CD14-positive monocyte (primary cell): ENCODE data around the gene TRIM60. TPM values are rescaled to one million over a fixed set of nuclear protein-coding genes. Genes with fewer than 3 reads are reported as not detected.

Experiments used
- DNase-seq, 3 donors: peaks; one replicate each; pipeline ENCODE4 v3.0.0-alpha.2; 2011 to 2022
- H2AFZ ChIP-seq: 2 replicates; pipeline ENCODE4 v1.6.0; 2012; ENCODE audit warnings: mild to moderate bottlenecking, low read depth, low read length, inconsistent platforms; ENCODE audit not compliant: insufficient read depth, poor library complexity, severe bottlenecking
- H3K27ac ChIP-seq, 2 donors: 1 replicate in 1 of 2; 2 replicates in 1 of 2; pipeline ENCODE4 v1.5.1; 2012 to 2013; ENCODE audit warnings: low read length in 2 of 2, control low read depth in 1 of 2, inconsistent platforms in 1 of 2, low read depth in 1 of 2, mild to moderate bottlenecking in 1 of 2
- H3K27me3 ChIP-seq, 2 donors: one replicate each; pipeline versions ENCODE4 v1.6.0 to v1.6.1; 2011 to 2013; ENCODE audit warnings: low read length in 2 of 2; ENCODE audit not compliant: control insufficient read depth in 2 of 2, insufficient read depth in 2 of 2
- H3K36me3 ChIP-seq, 2 donors: replicated peaks in 1 of 2; 1 replicate in 1 of 2; 2 replicates in 1 of 2; pipeline versions ENCODE4 v1.5.1 to v1.6.1; 2012 to 2013; ENCODE audit warnings: low read length in 2 of 2, control low read depth in 1 of 2, inconsistent platforms in 1 of 2, mild to moderate bottlenecking in 1 of 2; ENCODE audit not compliant: insufficient read depth in 2 of 2, control insufficient read depth in 1 of 2
- H3K4me1 ChIP-seq, 2 donors: 1 replicate in 1 of 2; 2 replicates in 1 of 2; pipeline versions ENCODE4 v1.5.1 to v1.6.1; 2012 to 2013; ENCODE audit warnings: low read length in 2 of 2, control low read depth in 1 of 2, inconsistent platforms in 1 of 2, mild to moderate bottlenecking in 1 of 2, moderate library complexity in 1 of 2; ENCODE audit not compliant: insufficient read depth in 2 of 2, control insufficient read depth in 1 of 2
- H3K4me2 ChIP-seq: replicated peaks from 2 replicates; pipeline ENCODE3; 2012; ENCODE audit warnings: low read length, moderate library complexity, mild to moderate bottlenecking; ENCODE audit not compliant: poor library complexity, severe bottlenecking; ENCODE audit errors: extremely low read depth
- H3K4me3 ChIP-seq, 3 experiments: fragments of 200-600 bp in 1 of 3; sonication (generic) in 1 of 3; replicated peaks in 1 of 3; 1 replicate in 2 of 3; 2 replicates in 1 of 3; pipeline ENCODE4 v1.5.1; 2011 to 2013; ENCODE audit warnings: low read length in 3 of 3, mild to moderate bottlenecking in 3 of 3, control low read depth in 2 of 3, low read depth in 2 of 3, inconsistent platforms in 1 of 3, moderate library complexity in 1 of 3
- H3K79me2 ChIP-seq: 2 replicates; pipeline ENCODE4 v1.6.0; 2012; ENCODE audit warnings: mild to moderate bottlenecking, control low read depth, inconsistent platforms, low read length, moderate library complexity; ENCODE audit not compliant: insufficient read depth
- H3K9ac ChIP-seq: 2 replicates; pipeline ENCODE4 v1.6.0; 2017; ENCODE audit warnings: low read length, mild to moderate bottlenecking; ENCODE audit not compliant: insufficient read depth, poor library complexity, severe bottlenecking
- H3K9me3 ChIP-seq, 2 donors: replicated peaks in 1 of 2; 1 replicate in 1 of 2; 2 replicates in 1 of 2; pipeline versions ENCODE4 v1.5.1 to v1.6.1; 2012 to 2013; ENCODE audit warnings: low read length in 2 of 2, control low read depth in 1 of 2; ENCODE audit not compliant: control insufficient read depth in 1 of 2, insufficient read depth in 1 of 2
- H4K20me1 ChIP-seq: 2 replicates; pipeline ENCODE4 v1.6.0; 2012; ENCODE audit warnings: mild to moderate bottlenecking, low read length, control low read depth, moderate library complexity; ENCODE audit not compliant: insufficient read depth
- H3K27ac Mint-ChIP-seq, 7 donors: one replicate each; pipeline ENCODE4 v1.8.0; 2020; ENCODE audit warnings: mild to moderate bottlenecking in 7 of 7, mixed read lengths in 7 of 7, moderate library complexity in 6 of 7, inconsistent platforms in 2 of 7
- H3K27me3 Mint-ChIP-seq, 3 donors: one replicate each; pipeline ENCODE4 v1.8.0; 2021 to 2022; ENCODE audit warnings: low read depth in 3 of 3, mild to moderate bottlenecking in 3 of 3, mixed read lengths in 3 of 3, moderate library complexity in 3 of 3, inconsistent platforms in 1 of 3
- H3K36me3 Mint-ChIP-seq, 2 donors: one replicate each; pipeline ENCODE4 v1.8.0; 2020; ENCODE audit warnings: mixed read lengths in 2 of 2, inconsistent platforms in 1 of 2, mild to moderate bottlenecking in 1 of 2
- H3K4me1 Mint-ChIP-seq: one replicate; pipeline ENCODE4 v1.8.0; 2020; ENCODE audit warnings: mild to moderate bottlenecking, mixed read lengths
- H3K4me3 Mint-ChIP-seq, 2 donors: one replicate each; pipeline ENCODE4 v1.8.0; 2020; ENCODE audit warnings: mild to moderate bottlenecking in 2 of 2, mixed read lengths in 2 of 2, moderate library complexity in 1 of 2
- H3K9me3 Mint-ChIP-seq, 7 donors: one replicate each; pipeline ENCODE4 v1.8.0; 2020 to 2022; ENCODE audit warnings: mixed read lengths in 7 of 7, mild to moderate bottlenecking in 6 of 7, moderate library complexity in 6 of 7, inconsistent platforms in 2 of 7
- CTCF ChIP-seq: fragments of 200-600 bp; IDR thresholded peaks from one replicate; pipeline ENCODE4 v1.8.0; 2022; ENCODE audit warnings: antibody characterized with exemption, mild to moderate bottlenecking
- WGBS: methylation state at CpG from one replicate; pipeline ENCODE4 v1.1.5; 2013; ENCODE audit warnings: missing lambda C conversion rate; ENCODE audit not compliant: insufficient coverage; 5-methylcytosine and 5-hydroxymethylcytosine counted together
- intact Hi-C, 2 donors: fragments of 100-400 bp; cut with micrococcal nuclease; formaldehyde crosslinking; loops; one replicate each; pipeline versions ENCODE4 v1.15.0 to v1.15.1; 2023
- polyA plus RNA-seq, 3 donors: library from polyadenylated mRNA; depleted of rRNA in 1 of 3; unstranded in 2 of 3; stranded (reverse) in 1 of 3; fragments of 300-500 nt in 2 of 3; fragments of >200 nt in 1 of 3; fragmentation: Illumina TruSeq in 2 of 3; gene quantifications; 1 replicate in 2 of 3; 2 replicates in 1 of 3; pipeline ENCODE4 v1.2.3, GENCODE V29; 2012 to 2021

TRIM60 gene
- polyA plus RNA-seq, 3 donors, result not detected

GRCh38 chr4:165010487-165010886, 21.3 kb upstream of the TRIM60 start:
- no peak overlapping the region for H2AFZ ChIP-seq
- no peak overlapping the region for H3K4me3 ChIP-seq
- DNase-seq, result no peak
- 75% methylated on average over 2 of the region's 2 CpGs for WGBS
- peaks cover 0 to 5% (median 4%) of the 10 kb centered on the region in 3 donors for H3K27me3 Mint-ChIP-seq
- H3K36me3 ChIP-seq, result no peaks in the 10 kb centered on the region
- no peak overlapping the region for H3K9ac ChIP-seq
- H3K4me3 Mint-ChIP-seq, result no peak overlapping the region
- H3K4me1 ChIP-seq, result no peaks in the 10 kb centered on the region
- TF ChIP-seq CTCF, result no peak
- peaks cover 0 to 3% (median 0%) of the 10 kb centered on the region in 7 donors for H3K9me3 Mint-ChIP-seq
- intact Hi-C loops, result no loop called here
- H3K27me3 ChIP-seq, result no peaks in the 10 kb centered on the region
- no peaks in the 10 kb centered on the region for H4K20me1 ChIP-seq
- H3K9me3 ChIP-seq, result no peaks in the 10 kb centered on the region
- no peak overlapping the region for H3K27ac ChIP-seq
- H3K79me2 ChIP-seq, result no peaks in the 10 kb centered on the region
- H3K36me3 Mint-ChIP-seq, result no peaks in the 10 kb centered on the region
- H3K4me2 ChIP-seq, result no peak overlapping the region
- H3K4me1 Mint-ChIP-seq, result no peaks in the 10 kb centered on the region
- H3K27ac Mint-ChIP-seq, result no peak overlapping the region

GRCh38 chr4:165010991-165011390, 20.8 kb upstream of the TRIM60 start:
- Histone ChIP-seq H3K4me1 (no peaks in the 10 kb centered on the region), H3K4me2 (no peak overlapping the region), H4K20me1 (no peaks in the 10 kb centered on the region), H3K9me3 (no peaks in the 10 kb centered on the region), H3K27ac (no peak overlapping the region), H3K36me3 (no peaks in the 10 kb centered on the region), H3K79me2 (no peaks in the 10 kb centered on the region), H3K9ac (no peak overlapping the region), H2AFZ (no peak overlapping the region), H3K4me3 (no peak overlapping the region), H3K27me3 (no peaks in the 10 kb centered on the region)
- no peak overlapping the region for H3K4me3 Mint-ChIP-seq
- TF ChIP-seq CTCF, result no peak
- peaks cover 0 to 5% (median 4%) of the 10 kb centered on the region in 3 donors for H3K27me3 Mint-ChIP-seq
- H3K4me1 Mint-ChIP-seq, result no peaks in the 10 kb centered on the region
- H3K36me3 Mint-ChIP-seq, result no peaks in the 10 kb centered on the region
- DNase-seq, result no peak
- H3K27ac Mint-ChIP-seq, result no peak overlapping the region
- WGBS, result 69% methylated on average over 3 of the region's 8 CpGs
- H3K9me3 Mint-ChIP-seq, result peaks cover 0 to 3% (median 0%) of the 10 kb centered on the region in 7 donors
- intact Hi-C loops, result no loop called here
